T47D (cell line): ENCODE measurements around the gene RASGEF1C.
A peak's percentile ranks its signal among the peaks of the same experiment; 100 is the strongest.
"Not testable (repeated sequence)": the region's sequence is repeated elsewhere in the genome, so short reads cannot be mapped to it uniquely, and the experiment has no call there.

ENCODE experiments used
- DNase-seq, 2 experiments: peaks; one replicate each; pipeline versions ENCODE4 v3.0.0 to v3.0.0-alpha.2; 2011 to 2012; ENCODE audit warnings: low read depth in 1 of 2, low spot score in 1 of 2
- JUND ChIP-seq: IDR thresholded peaks from 2 replicates; pipeline ENCODE4 v1.6.1; 2012; ENCODE audit warnings: low read depth
- in situ Hi-C: cut with HindIII; loops from 2 replicates; pipeline ENCODE4 v1.10.0; 2016; ENCODE audit warnings: low sequenced_read_pairs, low pct_unique_long_range_greater_than_20kb

RASGEF1C gene

DNA sequence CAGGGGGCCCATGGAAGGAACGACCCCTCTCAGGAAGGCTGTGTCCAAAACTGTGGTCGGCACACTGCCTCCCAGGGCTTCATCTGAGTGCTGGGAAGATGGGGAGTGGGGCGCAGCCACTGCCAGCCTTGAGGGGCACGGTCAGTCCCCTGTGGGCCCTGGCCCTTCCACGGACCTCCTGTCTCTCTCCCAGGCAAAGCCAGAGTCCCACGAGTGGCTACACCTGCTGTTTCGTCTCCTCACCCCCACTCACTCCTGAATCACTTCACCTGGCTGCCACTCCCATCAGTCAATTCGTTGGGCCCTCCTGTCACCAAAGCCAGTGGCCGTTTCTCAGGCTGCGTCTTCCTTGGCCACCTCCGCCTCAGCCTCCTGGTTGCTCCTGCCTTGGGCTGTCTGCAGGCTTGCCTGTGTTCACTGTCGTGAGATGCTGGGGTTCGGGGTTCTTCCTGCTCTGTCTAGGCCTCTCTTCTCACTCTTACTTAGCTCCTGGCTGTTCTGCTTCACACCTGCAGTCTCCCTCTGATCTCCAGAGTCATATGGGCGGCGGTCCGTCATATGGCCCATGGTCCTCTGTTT, 78.6 kb downstream of the RASGEF1C start:
- in situ Hi-C loops: no loop called here
- no peak for DNase-seq
- TF ChIP-seq JUND: no peak

DNA sequence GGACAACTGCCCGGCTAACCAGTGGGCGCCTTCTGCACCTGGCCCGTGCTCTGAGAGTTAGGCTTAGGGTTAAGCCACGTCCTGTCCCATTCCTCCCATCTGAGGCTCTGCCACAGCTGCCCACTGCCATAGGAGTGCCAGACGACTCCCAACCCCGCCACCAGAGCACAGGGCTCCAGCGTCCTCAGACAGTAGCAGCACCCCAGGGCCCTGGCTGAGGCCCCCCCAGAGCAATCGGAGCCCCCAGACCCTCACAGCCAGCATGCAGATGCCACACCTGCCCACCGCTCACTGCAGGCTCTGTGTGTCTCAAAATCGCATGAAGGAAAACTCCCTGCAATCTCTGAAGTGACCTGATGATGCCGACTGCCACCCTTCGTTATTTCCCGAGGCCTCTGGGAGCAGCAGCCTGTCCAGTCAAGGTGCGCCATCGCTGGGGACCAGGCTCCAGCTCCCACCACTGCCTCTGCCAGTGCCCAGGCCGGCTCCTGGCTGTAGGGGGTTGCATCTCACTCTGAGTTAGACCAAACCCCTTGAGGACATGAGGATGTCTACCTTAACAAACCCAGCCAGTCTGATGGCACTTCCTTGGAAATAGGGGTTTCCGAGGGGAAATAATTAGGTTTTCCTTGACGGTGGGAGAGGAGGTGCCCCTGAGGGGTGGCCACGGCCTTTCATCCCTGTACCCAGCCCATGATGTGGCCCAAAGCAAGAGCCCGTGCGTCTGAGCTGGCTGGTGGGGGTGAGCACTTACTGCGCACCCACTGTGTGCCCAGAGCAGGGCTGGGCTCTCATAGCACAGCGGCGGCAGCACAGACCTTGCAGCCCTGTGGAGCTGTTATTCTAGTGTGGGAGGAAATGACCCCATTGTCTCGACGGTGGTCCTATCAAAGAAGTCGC, 79.5 kb downstream of the RASGEF1C start:
- TF ChIP-seq JUND: no peak
- in situ Hi-C loops: no loop called here
- DNase-seq: no peak

- no peak for TF ChIP-seq JUND
- no peak for DNase-seq
- in situ Hi-C loops: no loop called here
Measured at GRCh38 chr5:180128671-180129261, 80.2 kb downstream of the RASGEF1C start.

GRCh38 chr5:180127682-180128670, 81.0 kb downstream of the RASGEF1C start:
- in situ Hi-C loops: no loop called here
- TF ChIP-seq JUND: no peak
- DNase-seq: no peak

GRCh38 chr5:180126716-180127681, 82.0 kb downstream of the RASGEF1C start:
- peak; percentile 48 to 66 for DNase-seq
- in situ Hi-C loops: no loop called here
- no peak for TF ChIP-seq JUND

GRCh38 chr5:180126156-180126555, 82.9 kb downstream of the RASGEF1C start:
- in situ Hi-C loops, DNase-seq: not testable (repeated sequence)

- in situ Hi-C loops, DNase-seq: not testable (repeated sequence)
Measured at GRCh38 chr5:180124662-180125061, 84.3 kb downstream of the RASGEF1C start.

DNA sequence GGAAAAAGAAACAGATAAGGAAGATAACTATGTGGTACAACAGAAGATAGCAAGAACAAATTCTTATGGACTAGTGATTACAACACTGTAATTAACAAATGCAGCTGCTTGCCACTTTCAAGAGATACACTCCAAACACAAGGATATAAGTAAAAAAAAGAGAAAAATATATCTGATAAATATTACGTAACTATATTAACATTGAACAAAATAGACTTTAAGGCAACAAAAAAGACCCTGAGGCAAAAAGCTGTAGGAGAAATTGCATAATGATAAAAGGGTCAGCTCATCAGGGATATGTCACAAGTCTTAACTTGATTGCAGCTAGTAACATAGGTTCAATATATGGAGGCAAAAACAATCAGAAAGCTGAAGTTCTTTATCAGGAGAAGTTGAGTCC, 86.1 kb downstream of the RASGEF1C start:
- in situ Hi-C loops: no loop called here
- DNase-seq: no peak
- no peak for TF ChIP-seq JUND

DNA sequence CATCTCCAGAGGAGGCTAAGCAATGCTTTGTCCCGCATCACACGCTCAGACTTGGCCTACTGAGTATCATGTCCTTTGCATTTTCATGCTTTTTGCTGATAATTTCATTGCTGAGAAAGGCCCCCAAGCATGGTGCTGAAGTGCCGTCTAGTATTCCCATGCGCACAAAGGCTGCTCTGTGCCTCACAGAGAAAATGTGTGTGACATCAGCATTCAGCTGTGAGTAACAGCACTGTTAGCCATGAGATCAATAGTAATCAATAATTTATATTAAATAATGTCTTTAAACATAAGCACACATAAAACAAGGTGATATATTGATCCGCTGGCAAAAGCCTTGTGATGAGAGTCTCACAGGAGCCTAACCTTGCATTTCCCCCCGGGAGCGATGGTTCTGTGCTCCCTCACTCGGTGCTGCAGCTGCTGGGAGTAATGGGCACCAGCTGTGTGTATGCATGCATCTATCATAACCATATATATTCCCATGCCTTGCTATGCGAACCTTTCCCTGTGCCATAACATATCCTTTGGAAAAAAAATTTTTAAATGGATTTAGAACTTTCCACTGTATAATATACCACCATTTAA, 87.1 kb downstream of the RASGEF1C start:
- TF ChIP-seq JUND: no peak
- in situ Hi-C loops: no loop called here
- no peak for DNase-seq

GRCh38 chr5:180120237-180121101, 88.5 kb downstream of the RASGEF1C start:
- no peak for TF ChIP-seq JUND
- no peak for DNase-seq

DNA sequence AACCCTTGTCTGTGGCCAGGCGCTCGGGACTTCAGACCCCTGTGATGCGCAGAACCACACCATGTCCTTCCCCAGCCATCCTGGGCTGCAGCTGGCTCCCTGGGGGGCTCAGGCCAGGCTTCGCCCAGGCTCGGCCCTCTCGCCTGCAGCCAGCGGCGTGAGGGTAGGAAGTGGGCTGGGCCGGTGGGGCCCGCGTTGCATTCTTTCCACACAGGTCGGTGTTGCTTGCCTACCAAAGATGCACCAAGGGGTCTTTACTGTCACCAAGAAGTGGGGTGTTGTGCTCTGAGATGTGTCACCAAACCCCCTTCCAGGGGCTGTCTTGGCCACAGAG, 89.1 kb downstream of the RASGEF1C start:
- no peak for DNase-seq
- in situ Hi-C loops: no loop called here
- no peak for TF ChIP-seq JUND

More at GRCh38 chr5:180120237-180121101, 88.5 kb downstream of the RASGEF1C start:
- in situ Hi-C loops: no loop called here
